Limb (tissue), 2 donors: ENCODE data around the gene ASB13.

Experiments used
- DNase-seq, 2 donors: peaks; one replicate each; pipeline ENCODE4 v3.0.0-alpha.2; 2016; ENCODE audit errors: extremely low spot score in 2 of 2

ASB13 gene

DNA sequence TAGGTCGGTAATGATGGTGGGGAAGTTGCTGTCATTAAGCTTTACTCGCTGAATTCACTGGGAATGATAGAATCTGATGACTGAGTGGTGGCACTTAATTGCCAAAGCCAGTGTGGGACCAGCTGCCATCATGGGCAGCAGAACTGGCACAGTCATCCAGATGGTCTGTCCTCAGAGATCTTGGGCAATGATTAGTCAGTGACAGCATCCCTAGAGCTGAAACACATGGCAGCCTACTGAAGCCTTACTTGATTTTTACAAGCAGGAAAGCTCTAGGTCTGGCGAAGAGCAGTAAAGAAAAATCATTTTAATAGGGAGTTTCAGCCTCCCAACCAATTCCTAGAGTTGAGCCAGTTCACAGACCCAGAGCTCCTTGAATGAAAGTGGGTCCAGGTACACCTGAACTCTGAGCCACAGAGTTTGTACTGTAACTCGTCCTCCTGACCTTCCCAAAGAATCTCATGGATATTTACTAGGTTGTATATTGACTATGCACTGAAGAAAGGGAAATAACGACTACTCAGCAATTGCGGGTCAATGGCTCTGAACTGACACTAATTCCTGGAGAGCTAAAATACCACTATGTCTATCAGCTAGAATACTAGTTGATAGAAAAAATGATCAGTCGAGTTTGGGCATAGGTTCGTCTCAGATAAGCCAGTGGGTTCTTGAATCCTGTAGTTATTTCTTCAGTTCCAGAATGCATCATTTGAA is 4.4 kb upstream of the ASB13 start:
- DNase-seq: no peak

DNA sequence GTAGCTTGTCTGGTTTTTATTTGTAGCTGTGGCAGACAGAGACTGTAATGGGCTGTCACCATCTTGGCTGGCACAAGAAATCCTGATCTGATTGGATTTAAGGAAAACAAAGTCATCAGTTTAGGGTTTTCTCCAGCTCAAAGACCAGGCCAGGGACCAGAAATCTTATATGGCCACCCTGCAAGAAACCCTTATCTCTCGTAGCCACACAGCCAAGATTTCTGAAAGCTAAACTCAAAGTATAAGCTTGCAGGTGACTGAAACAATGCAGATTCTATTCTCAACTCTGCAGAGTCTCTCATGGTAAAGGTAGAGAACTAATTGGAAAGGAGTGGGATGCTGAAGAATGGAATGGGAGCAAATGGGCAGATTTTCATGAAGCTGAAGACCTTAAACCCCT is 3.2 kb upstream of the ASB13 start:
- DNase-seq: no peak

GRCh38 chr10:5668429-5668828 is 2.0 kb upstream of the ASB13 start:
- no peak for DNase-seq

- no peak for DNase-seq
These were observed 641 bp upstream of the ASB13 start for GRCh38 chr10:5666841-5667630.

DNA sequence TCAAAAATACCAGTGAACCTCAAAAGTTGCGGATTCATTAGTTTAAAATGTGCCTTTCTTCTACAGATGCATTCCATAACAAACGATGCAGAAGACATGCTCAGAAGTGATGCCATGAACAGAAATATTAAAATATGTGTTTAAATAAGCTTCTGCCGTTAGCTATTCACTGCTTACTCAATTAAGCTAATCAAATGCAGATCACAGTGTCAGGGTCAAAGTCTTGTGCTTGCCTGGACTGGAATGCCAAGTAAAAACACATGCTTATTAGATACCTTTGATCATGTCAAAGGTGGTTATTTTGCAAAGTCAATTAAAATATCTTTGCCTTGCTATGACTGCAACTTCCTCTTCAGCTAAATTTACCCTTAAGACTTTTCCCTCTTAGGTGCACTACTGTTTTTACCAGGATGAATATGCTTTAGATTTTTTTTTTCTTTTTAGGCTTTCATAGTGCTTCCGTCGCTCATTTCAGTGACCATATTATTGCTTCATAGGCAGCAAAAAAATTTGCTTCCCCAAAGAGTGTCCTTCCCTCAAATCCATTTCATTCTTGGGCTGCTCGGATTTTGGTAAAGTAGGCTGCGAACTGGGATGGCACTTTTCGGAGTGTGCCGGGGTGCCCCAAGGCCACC is 905 bp downstream of the ASB13 start:
- DNase-seq: no peak

DNA sequence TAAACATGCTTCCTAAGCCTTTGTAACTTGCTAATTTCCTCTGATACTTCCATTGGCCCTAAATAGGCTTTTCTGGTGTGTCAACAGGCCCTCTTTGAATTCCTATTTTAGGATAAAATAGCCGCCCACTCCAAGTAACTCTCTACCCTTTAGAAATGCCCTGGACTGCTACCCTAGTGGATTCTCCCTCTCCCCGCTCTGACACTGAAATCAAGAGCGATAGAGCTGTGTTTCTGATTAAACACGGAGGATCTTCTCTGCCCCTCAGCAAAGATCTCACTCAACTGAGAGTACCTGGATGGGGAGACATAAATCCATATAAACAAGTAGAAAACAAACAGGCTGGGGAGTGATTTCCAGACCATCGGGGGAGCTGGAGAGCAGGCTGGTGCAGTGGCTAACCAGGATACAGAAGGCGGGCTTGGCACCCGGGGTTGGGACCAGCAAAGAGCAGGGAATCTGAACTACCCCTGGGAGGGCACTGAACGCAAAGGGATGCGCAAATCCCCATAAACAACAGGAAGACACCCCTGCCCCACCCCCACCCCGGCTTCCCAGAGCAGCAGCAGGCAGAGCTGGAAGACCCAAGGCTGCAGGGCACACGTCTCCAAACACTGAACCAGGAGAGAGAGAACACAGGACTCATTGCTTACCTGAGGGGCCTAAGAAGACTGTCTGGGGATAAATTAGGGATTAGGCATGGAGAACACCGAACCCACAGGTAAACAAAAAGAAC is 2.5 kb downstream of the ASB13 start:
- no peak for DNase-seq

DNA sequence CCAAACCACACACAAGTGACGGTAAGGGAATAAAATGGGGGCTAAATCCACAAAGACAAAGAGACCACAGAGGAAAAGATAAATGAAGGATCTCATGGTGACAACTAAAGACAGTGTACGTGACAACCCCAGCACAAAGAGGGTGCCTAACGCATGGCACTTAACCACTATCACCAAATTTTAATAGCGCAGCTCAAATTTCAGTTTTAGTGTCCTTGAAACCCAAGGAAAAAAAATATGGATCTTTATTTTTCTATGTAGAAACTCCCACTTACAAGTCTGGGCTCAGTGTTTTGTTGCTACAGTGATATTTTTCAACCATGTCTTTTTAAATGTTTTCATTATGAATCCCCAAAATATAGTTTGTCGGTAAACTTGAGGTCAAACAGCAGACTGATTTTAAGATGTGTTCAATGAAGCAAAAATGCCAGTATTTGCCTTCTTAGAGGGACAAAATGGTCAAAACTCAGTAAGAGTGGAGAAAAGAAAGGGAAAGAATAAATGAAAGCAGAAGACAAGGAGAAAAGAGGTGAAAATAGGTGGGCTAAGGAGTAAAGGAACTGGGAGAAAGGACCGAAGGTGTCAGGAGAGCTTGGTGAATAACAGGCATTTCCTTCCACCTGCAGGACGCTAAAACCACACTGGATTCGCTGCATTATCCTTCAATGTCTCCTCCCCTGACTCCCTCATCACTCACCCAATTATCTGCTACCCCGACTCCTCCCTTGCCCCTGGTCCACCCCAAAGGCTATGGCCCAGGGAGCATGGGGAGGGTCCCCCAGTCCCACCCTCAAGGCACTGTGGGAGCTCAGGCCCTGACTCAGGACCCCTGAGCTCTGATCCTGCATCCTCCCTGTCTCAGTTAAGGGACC is 3.5 kb downstream of the ASB13 start:
- no peak for DNase-seq

DNA sequence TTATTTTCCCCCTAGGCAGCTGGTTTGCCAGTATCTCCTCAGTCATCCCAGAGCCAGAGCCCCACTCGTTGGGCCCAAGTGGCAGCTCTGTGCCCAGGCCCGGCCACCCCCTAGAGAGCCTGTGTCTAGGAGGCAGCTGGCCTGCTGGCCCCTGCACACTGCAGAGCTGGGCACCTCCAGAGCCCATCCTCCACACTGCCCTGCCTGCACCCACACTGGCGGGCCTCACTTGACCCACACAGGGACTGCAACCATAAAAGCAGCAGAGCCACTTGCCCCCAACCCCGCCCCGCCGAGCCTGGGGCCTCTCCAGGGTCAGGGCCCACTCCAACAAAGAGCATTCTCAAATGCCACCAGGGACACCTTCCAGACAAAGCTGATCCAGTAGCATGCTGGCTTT is 5.4 kb downstream of the ASB13 start:
- no peak for DNase-seq

GRCh38 chr10:5659702-5660528 is 6.5 kb downstream of the ASB13 start:
- no peak for DNase-seq

GRCh38 chr10:5658871-5659618 is 7.3 kb downstream of the ASB13 start:
- no peak for DNase-seq

DNA sequence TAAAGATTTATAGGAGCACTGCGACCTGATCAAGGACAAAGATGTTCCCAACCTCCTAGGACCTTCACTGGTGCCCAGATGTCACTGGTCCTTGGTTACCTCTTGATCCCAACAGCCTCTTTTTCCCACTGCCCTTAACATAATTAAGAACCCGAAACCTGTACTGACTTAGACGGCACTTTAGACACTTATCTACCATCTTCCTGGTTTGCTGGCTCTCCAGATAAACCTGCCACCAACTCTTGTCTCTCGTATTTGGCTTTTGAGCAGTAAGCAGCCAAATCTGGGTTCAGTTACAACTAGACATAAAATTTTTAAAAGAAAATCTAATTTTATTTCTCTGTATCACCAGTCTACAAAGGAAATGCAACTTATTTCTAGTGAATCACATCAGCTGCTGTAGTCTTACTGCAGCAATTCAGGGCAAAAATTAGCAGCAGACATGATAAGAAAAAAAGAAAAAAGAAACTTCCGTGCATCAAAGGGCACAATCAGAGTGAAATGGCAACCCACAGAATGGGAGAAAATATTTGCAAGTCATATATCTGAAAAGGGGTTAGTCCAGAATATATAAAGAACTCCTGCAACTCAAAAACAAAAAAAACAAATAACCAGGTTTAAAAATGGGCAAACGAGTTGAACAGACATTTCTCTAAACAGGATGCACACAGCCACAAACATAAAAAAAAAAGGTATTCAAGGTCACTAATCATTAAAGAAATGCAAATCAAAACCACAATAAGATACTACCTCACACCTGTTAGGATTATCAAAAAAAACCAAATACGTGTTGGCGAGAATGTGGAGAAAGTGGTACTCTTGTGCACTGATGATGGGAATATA is 9.4 kb downstream of the ASB13 start:
- DNase-seq: no peak

GRCh38 chr10:5655121-5655520 is 11.3 kb downstream of the ASB13 start:
- no peak for DNase-seq

DNA sequence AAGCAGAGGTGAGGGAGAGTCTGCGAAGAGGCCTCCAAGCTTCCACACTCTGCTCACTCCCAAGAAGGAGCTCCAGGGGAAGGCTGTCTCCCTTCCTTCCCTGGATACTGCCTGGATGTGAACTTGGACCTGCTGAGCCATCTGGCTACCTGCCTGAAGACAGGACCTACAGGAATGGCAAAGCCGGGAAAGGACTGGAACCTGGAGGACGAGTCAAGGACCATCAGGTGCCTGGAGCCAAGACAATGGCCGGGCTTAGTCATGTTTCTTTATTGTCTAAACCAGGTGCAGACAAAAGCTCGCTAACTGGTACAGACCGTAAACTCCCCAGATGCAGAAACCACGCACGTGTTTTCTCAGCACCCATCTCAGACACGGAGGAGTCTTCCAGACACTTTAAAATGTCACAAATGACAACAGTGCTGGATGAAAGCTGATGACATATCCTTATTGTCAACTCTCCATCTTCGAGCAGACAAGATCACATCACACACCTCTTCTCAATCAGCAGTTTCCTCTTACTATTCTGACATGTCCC is 12.1 kb downstream of the ASB13 start:
- no peak for DNase-seq

DNA sequence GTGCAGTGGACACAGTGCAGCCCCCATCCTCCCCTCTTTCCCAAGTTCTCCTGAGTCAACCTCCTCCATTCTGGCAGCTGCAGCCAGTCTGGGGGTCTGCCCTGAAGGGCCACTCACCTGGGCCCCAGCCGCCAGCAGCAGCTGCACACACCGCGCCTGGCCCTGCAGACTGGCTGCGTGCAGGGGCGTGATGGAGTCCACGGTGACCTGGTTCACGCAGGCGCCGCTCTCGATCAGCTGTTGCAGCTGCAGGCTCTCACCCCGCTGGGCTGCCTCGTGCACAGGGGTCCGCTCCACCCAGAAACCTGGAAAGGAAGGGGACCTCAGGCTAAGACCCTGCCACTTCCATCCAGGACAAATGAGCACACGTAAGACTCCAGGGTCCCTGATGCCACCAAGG is 13.6 kb downstream of the ASB13 start:
- no peak for DNase-seq

GRCh38 chr10:5651388-5651764 is 15.0 kb downstream of the ASB13 start:
- DNase-seq: no peak

GRCh38 chr10:5650664-5651387 is 15.6 kb downstream of the ASB13 start:
- DNase-seq: no peak

DNA sequence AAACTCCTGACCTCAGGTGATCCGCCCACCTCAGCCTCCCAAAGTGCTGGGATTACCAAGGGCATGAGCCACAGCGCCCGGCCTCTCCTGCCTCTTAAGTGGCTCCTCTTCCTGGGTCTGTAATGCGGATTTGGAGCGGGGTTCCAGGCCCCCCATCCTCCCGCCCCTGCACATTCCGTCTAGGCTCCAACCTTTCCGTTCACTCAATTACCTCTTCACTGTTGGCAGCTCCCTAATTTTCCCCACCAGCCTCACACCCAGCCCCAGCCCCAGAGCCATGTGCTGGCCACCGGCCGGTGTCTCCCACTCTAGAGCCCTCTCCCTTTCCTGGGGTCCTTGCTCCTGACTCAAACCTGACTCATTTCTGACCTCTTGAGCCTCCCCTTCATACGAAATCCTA is 16.6 kb downstream of the ASB13 start:
- no peak for DNase-seq
